ENCODE measurements around the gene ETNK2. TPM values are rescaled to one million over a fixed set of nuclear protein-coding genes. Genes with fewer than 3 reads are reported as not detected.

The ETNK2 gene
- total RNA-seq, 2 donors from 2014 or later = 8.9 to 12.7 TPM

GRCh38 chr1:204123376-204123775 lies 28.5 kb downstream of the ETNK2 start:
- ATAC-seq = no peak
- no peak for DNase-seq
- H3K9me3 ChIP-seq (ENCODE audit: control insufficient read depth, low read length, poor library complexity, severe bottlenecking) = no peaks in the 10 kb centered on the region
- Mint-ChIP-seq H3K27me3 (no peaks in the 10 kb centered on the region), H3K36me3 (ENCODE audit: low read depth) (no peaks in the 10 kb centered on the region), H3K27ac (no peak overlapping the region), H3K4me3 (no peak overlapping the region), H3K4me1 (no peaks in the 10 kb centered on the region)

GRCh38 chr1:204121840-204122555 lies 29.8 kb downstream of the ETNK2 start:
- no peak overlapping the region for H3K27ac Mint-ChIP-seq

GRCh38 chr1:204116539-204116938 lies 35.3 kb downstream of the ETNK2 start:
- Mint-ChIP-seq H3K4me3 (no peak overlapping the region), H3K27ac (no peak overlapping the region), H3K27me3 (no peaks in the 10 kb centered on the region), H3K4me1 (no peaks in the 10 kb centered on the region), H3K36me3 (ENCODE audit: low read depth) (no peaks in the 10 kb centered on the region)
- no peak for ATAC-seq
- no peaks in the 10 kb centered on the region for H3K9me3 ChIP-seq (ENCODE audit: control insufficient read depth, low read length, poor library complexity, severe bottlenecking)
- DNase-seq = no peak

More at GRCh38 chr1:204121840-204122555, 29.8 kb downstream of the ETNK2 start:
- Mint-ChIP-seq H3K27me3 (no peaks in the 10 kb centered on the region), H3K4me1 (no peaks in the 10 kb centered on the region), H3K36me3 (ENCODE audit: low read depth) (no peaks in the 10 kb centered on the region), H3K4me3 (no peak overlapping the region)
- no peaks in the 10 kb centered on the region for H3K9me3 ChIP-seq (ENCODE audit: control insufficient read depth, low read length, poor library complexity, severe bottlenecking)
- no peak for DNase-seq
- ATAC-seq = no peak

GRCh38 chr1:204115116-204115515 lies 36.7 kb downstream of the ETNK2 start:
- Mint-ChIP-seq H3K4me3 (no peak overlapping the region), H3K27ac (peak overlapping the region; percentile 56), H3K27me3 (no peaks in the 10 kb centered on the region), H3K36me3 (ENCODE audit: low read depth) (no peaks in the 10 kb centered on the region), H3K4me1 (no peaks in the 10 kb centered on the region)
- DNase-seq (no peak), ATAC-seq (no peak)
- no peaks in the 10 kb centered on the region for H3K9me3 ChIP-seq (ENCODE audit: control insufficient read depth, low read length, poor library complexity, severe bottlenecking)

- Mint-ChIP-seq H3K4me3 (no peak overlapping the region), H3K4me1 (no peaks in the 10 kb centered on the region), H3K27me3 (no peaks in the 10 kb centered on the region), H3K27ac (peak overlapping the region; percentile 56), H3K36me3 (ENCODE audit: low read depth) (no peaks in the 10 kb centered on the region)
- ATAC-seq = no peak
- H3K9me3 ChIP-seq (ENCODE audit: control insufficient read depth, low read length, poor library complexity, severe bottlenecking) = no peaks in the 10 kb centered on the region
- no peak for DNase-seq
Measured at GRCh38 chr1:204114606-204115005, 37.2 kb downstream of the ETNK2 start.

GRCh38 chr1:204113896-204114295 lies 37.9 kb downstream of the ETNK2 start:
- ATAC-seq (no peak), DNase-seq (no peak)
- Mint-ChIP-seq H3K4me3 (no peak overlapping the region), H3K27ac (peak overlapping the region; percentile 56), H3K27me3 (peaks cover 4% of the 10 kb centered on the region), H3K4me1 (peaks cover 3% of the 10 kb centered on the region), H3K36me3 (ENCODE audit: low read depth) (no peaks in the 10 kb centered on the region)
- H3K9me3 ChIP-seq (ENCODE audit: control insufficient read depth, low read length, poor library complexity, severe bottlenecking) = no peaks in the 10 kb centered on the region

GRCh38 chr1:204112876-204113730 lies 38.7 kb downstream of the ETNK2 start:
- H3K27me3 Mint-ChIP-seq = peaks cover 5% of the 10 kb centered on the region

GRCh38 chr1:204110894-204111633 lies 40.8 kb downstream of the ETNK2 start:
- Mint-ChIP-seq H3K36me3 (ENCODE audit: low read depth) (no peaks in the 10 kb centered on the region), H3K27ac (no peak overlapping the region), H3K4me3 (no peak overlapping the region), H3K4me1 (peaks cover 3% of the 10 kb centered on the region), H3K27me3 (peaks cover 5% of the 10 kb centered on the region)
- DNase-seq = no peak
- H3K9me3 ChIP-seq (ENCODE audit: control insufficient read depth, low read length, poor library complexity, severe bottlenecking) = no peaks in the 10 kb centered on the region
- no peak for ATAC-seq

More at GRCh38 chr1:204112876-204113730, 38.7 kb downstream of the ETNK2 start:
- DNase-seq (no peak), ATAC-seq (no peak)
- H3K4me1 Mint-ChIP-seq = peaks cover 3% of the 10 kb centered on the region
- no peak overlapping the region for H3K27ac Mint-ChIP-seq
- H3K36me3 Mint-ChIP-seq (ENCODE audit: low read depth) = no peaks in the 10 kb centered on the region
- H3K4me3 Mint-ChIP-seq = no peak overlapping the region
- no peaks in the 10 kb centered on the region for H3K9me3 ChIP-seq (ENCODE audit: control insufficient read depth, low read length, poor library complexity, severe bottlenecking)

GRCh38 chr1:204108312-204109141 lies 43.3 kb downstream of the ETNK2 start:
- Mint-ChIP-seq H3K36me3 (ENCODE audit: low read depth) (no peaks in the 10 kb centered on the region), H3K27me3 (peaks cover 5% of the 10 kb centered on the region), H3K4me3 (no peak overlapping the region), H3K27ac (no peak overlapping the region), H3K4me1 (peaks cover 14% of the 10 kb centered on the region)
- H3K9me3 ChIP-seq (ENCODE audit: control insufficient read depth, low read length, poor library complexity, severe bottlenecking) = no peaks in the 10 kb centered on the region
- ATAC-seq (no peak), DNase-seq (no peak)

- no peaks in the 10 kb centered on the region for H3K9me3 ChIP-seq (ENCODE audit: control insufficient read depth, low read length, poor library complexity, severe bottlenecking)
- Mint-ChIP-seq H3K36me3 (ENCODE audit: low read depth) (no peaks in the 10 kb centered on the region), H3K4me3 (no peak overlapping the region), H3K27ac (no peak overlapping the region), H3K27me3 (peaks cover 5% of the 10 kb centered on the region), H3K4me1 (peaks cover 17% of the 10 kb centered on the region)
- DNase-seq (no peak), ATAC-seq (no peak)
Measured at GRCh38 chr1:204107892-204108291, 44.0 kb downstream of the ETNK2 start.

GRCh38 chr1:204106825-204107224 lies 45.0 kb downstream of the ETNK2 start:
- no peak overlapping the region for H3K4me3 Mint-ChIP-seq
- H3K27ac Mint-ChIP-seq = peak overlapping the region; percentile 8
- DNase-seq (no peak), ATAC-seq (no peak)
- H3K4me1 Mint-ChIP-seq = peaks cover 24% of the 10 kb centered on the region
- H3K9me3 ChIP-seq (ENCODE audit: control insufficient read depth, low read length, poor library complexity, severe bottlenecking) = no peaks in the 10 kb centered on the region
- H3K27me3 Mint-ChIP-seq = peaks cover 5% of the 10 kb centered on the region
- H3K36me3 Mint-ChIP-seq (ENCODE audit: low read depth) = no peaks in the 10 kb centered on the region

GRCh38 chr1:204105131-204105515 lies 46.7 kb downstream of the ETNK2 start:
- no peak for ATAC-seq
- Mint-ChIP-seq H3K4me1 (peaks cover 24% of the 10 kb centered on the region), H3K27me3 (peaks cover 5% of the 10 kb centered on the region), H3K36me3 (ENCODE audit: low read depth) (no peaks in the 10 kb centered on the region), H3K4me3 (peak overlapping the region; percentile 76), H3K27ac (peak overlapping the region; percentile 87)
- no peak for DNase-seq
- no peaks in the 10 kb centered on the region for H3K9me3 ChIP-seq (ENCODE audit: control insufficient read depth, low read length, poor library complexity, severe bottlenecking)
